Skeletal muscle tissue (tissue), 4 donors: Measurements from ENCODE around the gene AMBRA1. TPM values are rescaled to one million over a fixed set of nuclear protein-coding genes. Genes with fewer than 3 reads are reported as not detected.
A peak's percentile ranks its signal among the peaks of the same experiment; 100 is the strongest.
"Not testable (repeated sequence)": the region's sequence is repeated elsewhere in the genome, so short reads cannot be mapped to it uniquely, and the experiment has no call there.

Source experiments
- H3K27ac ChIP-seq: one replicate; pipeline ENCODE4 v1.7.0; 2013; ENCODE audit warnings: mild to moderate bottlenecking, low read depth, low read length, inconsistent platforms
- H3K27me3 ChIP-seq, 3 donors: one replicate each; pipeline ENCODE4 v1.7.0; 2013; ENCODE audit warnings: low read length in 3 of 3; ENCODE audit not compliant: control insufficient read depth in 3 of 3, insufficient read depth in 3 of 3
- H3K36me3 ChIP-seq, 3 donors: one replicate each; pipeline ENCODE4 v1.7.0; 2013; ENCODE audit warnings: low read length in 3 of 3; ENCODE audit not compliant: control insufficient read depth in 3 of 3, insufficient read depth in 3 of 3
- H3K4me1 ChIP-seq, 3 donors: one replicate each; pipeline ENCODE4 v1.7.0; 2013; ENCODE audit warnings: low read length in 3 of 3, mild to moderate bottlenecking in 3 of 3; ENCODE audit not compliant: control insufficient read depth in 3 of 3, insufficient read depth in 3 of 3
- H3K4me3 ChIP-seq, 3 donors: one replicate each; pipeline ENCODE4 v1.7.0; 2013; ENCODE audit warnings: low read length in 3 of 3
- H3K9ac ChIP-seq, 3 donors: one replicate each; pipeline ENCODE4 v1.7.0; 2013; ENCODE audit warnings: low read length in 3 of 3, mild to moderate bottlenecking in 3 of 3, moderate library complexity in 2 of 3, low read depth in 1 of 3
- H3K9me3 ChIP-seq, 3 donors: one replicate each; pipeline ENCODE4 v1.7.0; 2013; ENCODE audit warnings: low read length in 3 of 3; ENCODE audit not compliant: control insufficient read depth in 3 of 3
- total RNA-seq: library from RNA; depleted of rRNA; stranded (reverse); fragments of >200 nt; gene quantifications from one replicate; pipeline ENCODE4 v1.2.3, GENCODE V29; 2014
- donor health status: Osteomylitis.

Gene AMBRA1
- total RNA-seq, 1 donor from 2014 or later: 17.7 TPM

- H3K4me1 ChIP-seq, H3K27me3 ChIP-seq, H3K36me3 ChIP-seq, H3K9me3 ChIP-seq, H3K9ac ChIP-seq, H3K27ac ChIP-seq, H3K4me3 ChIP-seq: not testable (repeated sequence)
Observed at GRCh38 chr11:46583513-46583912, 10.3 kb downstream of the AMBRA1 start.

DNA sequence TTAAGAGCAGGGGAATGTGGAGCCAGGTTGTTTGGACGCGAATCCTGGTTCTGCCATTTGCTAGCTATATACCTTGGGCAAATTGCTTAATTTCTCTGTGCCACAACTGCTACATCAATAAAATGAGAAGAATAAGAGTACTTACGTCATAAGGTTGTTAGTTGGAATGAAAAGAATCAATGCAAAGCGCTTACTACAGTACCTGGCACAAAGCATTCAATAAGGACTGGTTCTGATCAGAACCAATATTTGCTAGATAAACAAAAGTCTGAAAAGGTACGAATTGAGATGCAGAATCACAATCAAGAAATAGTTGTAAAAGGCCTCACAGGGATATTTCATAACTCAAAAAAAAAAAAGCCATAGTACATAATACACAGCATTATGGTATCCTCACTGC is 11.2 kb downstream of the AMBRA1 start:
- no peaks in the 10 kb centered on the region for H3K4me1 ChIP-seq
- no peaks in the 10 kb centered on the region for H3K36me3 ChIP-seq
- no peak overlapping the region for H3K27ac ChIP-seq
- no peaks in the 10 kb centered on the region for H3K27me3 ChIP-seq
- no peak overlapping the region for H3K4me3 ChIP-seq
- no peak overlapping the region for H3K9ac ChIP-seq
- H3K9me3 ChIP-seq: no peaks in the 10 kb centered on the region

GRCh38 chr11:46577058-46577457 is 16.8 kb downstream of the AMBRA1 start:
- H3K4me3 ChIP-seq: no peak overlapping the region
- no peaks in the 10 kb centered on the region for H3K36me3 ChIP-seq

DNA sequence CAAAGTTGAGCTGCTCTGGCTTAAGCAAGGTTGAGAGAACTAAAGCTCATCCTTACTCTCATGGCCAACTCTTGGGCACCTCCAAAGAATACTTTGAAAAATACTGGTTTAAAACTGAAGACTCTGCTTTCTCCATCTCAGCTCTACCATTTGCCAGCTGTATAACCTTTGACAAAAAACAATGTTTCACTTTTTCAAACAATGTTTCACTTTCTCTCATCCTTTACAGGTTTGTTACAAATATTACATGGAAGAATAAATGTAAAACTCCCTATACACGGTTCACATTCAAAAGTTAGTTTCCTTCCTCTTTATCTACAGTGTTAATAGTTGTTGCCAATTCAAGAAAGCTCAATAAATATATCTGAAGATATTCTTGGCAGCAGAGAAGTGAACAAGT is 19.2 kb downstream of the AMBRA1 start:
- H3K36me3 ChIP-seq: no peaks in the 10 kb centered on the region
- H3K9me3 ChIP-seq: no peaks in the 10 kb centered on the region
- peak overlapping the region in 1 of 3 donors; percentile 7 for H3K9ac ChIP-seq
- no peak overlapping the region for H3K4me3 ChIP-seq
- H3K27me3 ChIP-seq: no peaks in the 10 kb centered on the region
- no peak overlapping the region for H3K27ac ChIP-seq
- H3K4me1 ChIP-seq: peaks cover 0 to 8% (median 2%) of the 10 kb centered on the region in 3 donors

More at GRCh38 chr11:46577058-46577457, 16.8 kb downstream of the AMBRA1 start:
- no peaks in the 10 kb centered on the region for H3K27me3 ChIP-seq
- no peak overlapping the region for H3K27ac ChIP-seq
- H3K9me3 ChIP-seq: no peaks in the 10 kb centered on the region
- no peak overlapping the region for H3K9ac ChIP-seq
- peaks cover 0 to 2% (median 0%) of the 10 kb centered on the region in 3 donors for H3K4me1 ChIP-seq

DNA sequence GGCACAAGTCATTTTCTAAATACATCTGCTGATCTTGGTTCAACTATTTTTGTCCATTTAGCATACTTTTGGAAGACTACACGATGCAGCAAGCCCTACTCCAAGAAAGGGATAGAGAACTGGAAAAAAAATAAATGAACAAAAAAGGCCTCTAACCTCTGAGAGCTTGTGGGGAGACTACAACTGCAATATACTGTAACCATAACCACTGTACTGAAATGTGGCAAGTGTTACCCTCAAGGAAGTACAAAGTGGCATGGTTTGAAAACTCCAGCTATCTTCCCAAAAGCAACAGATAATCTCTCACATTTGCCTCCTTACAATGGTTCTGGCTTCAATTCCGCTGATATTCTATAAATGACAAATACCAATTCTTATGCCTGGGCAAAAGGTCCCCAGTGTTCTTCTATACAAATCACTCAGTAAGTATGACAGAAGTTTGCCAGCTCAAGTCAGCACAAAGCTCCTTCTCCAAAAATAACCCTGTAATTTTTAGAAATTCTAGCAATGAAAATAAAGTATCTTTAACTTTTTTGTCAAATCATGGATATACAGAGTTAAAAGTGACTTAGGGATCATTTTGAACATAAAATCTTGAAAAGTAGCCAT is 22.9 kb downstream of the AMBRA1 start:
- Histone ChIP-seq H3K27ac (no peak overlapping the region), H3K9me3 (no peaks in the 10 kb centered on the region), H3K27me3 (no peaks in the 10 kb centered on the region), H3K4me3 (no peak overlapping the region), H3K4me1 (peaks cover 0 to 8% (median 5%) of the 10 kb centered on the region in 3 donors), H3K9ac (no peak overlapping the region), H3K36me3 (no peaks in the 10 kb centered on the region)

DNA sequence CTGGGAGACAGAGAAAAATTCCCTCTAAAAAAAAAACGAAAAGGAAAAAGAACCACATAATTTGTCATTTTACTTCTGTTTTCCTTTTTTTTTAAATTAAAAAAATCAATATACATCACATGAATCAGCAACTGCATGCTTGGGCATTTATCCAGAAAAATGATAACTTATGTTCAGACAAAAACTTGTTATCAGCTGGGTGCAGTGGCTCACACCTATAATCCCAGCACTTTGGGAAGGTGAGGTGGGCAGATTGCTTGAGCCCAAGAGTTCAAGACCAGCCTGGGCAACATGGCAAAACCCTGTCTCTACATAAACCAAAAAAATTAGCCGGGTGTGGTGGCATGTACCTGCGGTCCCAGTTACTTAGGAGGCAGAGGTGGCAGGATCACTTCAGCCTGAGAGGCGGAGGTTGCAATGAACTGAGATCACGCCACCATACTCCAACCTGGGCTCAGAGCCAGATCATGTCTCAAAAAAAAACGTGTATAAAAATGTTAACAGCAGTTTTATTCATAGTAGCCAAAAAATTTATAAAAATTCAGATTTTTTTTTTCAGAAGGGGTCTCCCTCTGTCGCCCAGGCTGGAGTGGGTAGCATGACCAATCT is 28.5 kb downstream of the AMBRA1 start:
- Histone ChIP-seq H3K27ac (no peak overlapping the region), H3K9me3 (no peaks in the 10 kb centered on the region), H3K36me3 (no peaks in the 10 kb centered on the region), H3K4me3 (no peak overlapping the region), H3K4me1 (peaks cover 0 to 9% (median 6%) of the 10 kb centered on the region in 3 donors), H3K9ac (no peak overlapping the region), H3K27me3 (no peaks in the 10 kb centered on the region)

DNA sequence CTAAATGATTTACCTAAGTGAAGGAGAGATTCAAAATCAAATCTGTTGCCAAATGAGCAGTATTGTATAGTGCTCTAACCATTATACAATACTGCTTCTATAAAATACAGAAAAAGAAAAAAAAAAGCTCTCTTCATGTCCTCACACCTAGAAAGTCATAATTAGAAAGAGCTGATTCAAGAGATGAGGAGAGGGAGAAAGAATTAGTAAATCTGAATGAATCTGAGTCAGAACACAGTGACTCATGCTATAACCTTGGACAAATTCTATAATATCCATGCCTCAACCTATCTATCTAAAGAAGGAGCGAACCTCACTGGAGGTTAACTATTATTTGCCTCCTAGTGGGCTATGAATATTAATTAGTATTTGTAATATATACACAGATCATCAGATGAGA is 29.4 kb downstream of the AMBRA1 start:
- no peaks in the 10 kb centered on the region for H3K9me3 ChIP-seq
- H3K27ac ChIP-seq: no peak overlapping the region
- H3K4me3 ChIP-seq: no peak overlapping the region
- peaks cover 0 to 9% (median 6%) of the 10 kb centered on the region in 3 donors for H3K4me1 ChIP-seq
- H3K36me3 ChIP-seq: no peaks in the 10 kb centered on the region
- no peaks in the 10 kb centered on the region for H3K27me3 ChIP-seq
- H3K9ac ChIP-seq: no peak overlapping the region

- Histone ChIP-seq H3K9me3 (no peaks in the 10 kb centered on the region), H3K27me3 (no peaks in the 10 kb centered on the region), H3K36me3 (no peaks in the 10 kb centered on the region), H3K27ac (no peak overlapping the region), H3K9ac (no peak overlapping the region), H3K4me1 (peaks cover 0 to 6% (median 6%) of the 10 kb centered on the region in 3 donors), H3K4me3 (no peak overlapping the region)
Observed at GRCh38 chr11:46562527-46562926, 31.3 kb downstream of the AMBRA1 start.

- H3K9me3 ChIP-seq: no peaks in the 10 kb centered on the region
- H3K27ac ChIP-seq: peak overlapping the region; percentile 60
- H3K4me1 ChIP-seq: peaks cover 0 to 7% (median 6%) of the 10 kb centered on the region in 3 donors
- H3K9ac ChIP-seq: peak overlapping the region; percentile 17 to 57 (median 23)
- peak overlapping the region; percentile 13 to 55 (median 44) for H3K4me3 ChIP-seq
- no peaks in the 10 kb centered on the region for H3K27me3 ChIP-seq
- H3K36me3 ChIP-seq: no peaks in the 10 kb centered on the region
Observed at GRCh38 chr11:46560300-46560991, 33.4 kb downstream of the AMBRA1 start.

DNA sequence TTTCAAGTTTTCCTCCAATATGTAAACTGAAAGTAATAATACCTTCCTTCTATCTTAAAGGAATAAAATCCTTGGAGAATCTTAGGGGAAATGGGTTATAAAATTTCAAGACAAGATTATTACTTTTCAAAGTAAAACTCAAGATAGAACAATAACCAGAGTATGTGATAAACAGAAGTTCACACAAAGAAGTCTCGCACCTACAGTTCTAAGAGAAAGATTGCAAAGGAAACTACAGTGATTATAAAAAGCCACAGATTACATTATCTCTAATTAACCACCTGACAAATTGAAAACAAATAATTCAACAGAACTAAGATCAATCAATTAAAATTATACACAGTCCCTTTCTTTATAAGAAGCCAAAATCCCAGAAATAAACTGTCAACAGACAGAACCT is 34.0 kb downstream of the AMBRA1 start:
- Histone ChIP-seq H3K9me3 (no peaks in the 10 kb centered on the region), H3K36me3 (no peaks in the 10 kb centered on the region), H3K4me3 (peak overlapping the region in 1 of 3 donors; percentile 55), H3K4me1 (peaks cover 4 to 14% (median 10%) of the 10 kb centered on the region in 3 donors), H3K9ac (peak overlapping the region in 2 of 3 donors; percentile 57 to 61), H3K27ac (peak overlapping the region; percentile 60), H3K27me3 (no peaks in the 10 kb centered on the region)
